Measurements from ENCODE around the gene PRKCZ. TPM values are rescaled to one million over a fixed set of nuclear protein-coding genes. Genes with fewer than 3 reads are reported as not detected.
A peak's percentile ranks its signal among the peaks of the same experiment; 100 is the strongest.

The PRKCZ gene
- total RNA-seq, 1 experiment from 2014 or later = 56.8 TPM

- H3K27ac ChIP-seq (ENCODE audit: low read length) = peak overlapping the region; percentile 15
- peaks cover 79% of the 10 kb centered on the region for H3K79me2 ChIP-seq (ENCODE audit: low read length)
- H2AFZ ChIP-seq (ENCODE audit: low read length) = no peak overlapping the region
- BruUV-seq (replicated peaks) = no TSS peak
- H3K9me2 ChIP-seq (replicated peaks; ENCODE audit: low read length) = no peaks in the 10 kb centered on the region
- H3K4me1 ChIP-seq (ENCODE audit: insufficient read depth, low read length) = peaks cover 37% of the 10 kb centered on the region
- POLR2A ChIA-PET (ENCODE audit: unreplicated experiment) = interaction anchor here (0.7 to 1.5 kb wide), 2 partner anchors 32 kb away, joined by 3 to 6 read pairs; no protein-coding TSS in a partner anchor
- H3F3A ChIP-seq (ENCODE audit: low read length, unreplicated experiment) = no peaks in the 10 kb centered on the region
- H3K9ac ChIP-seq (ENCODE audit: low read length) = peak overlapping the region; percentile 82
- H3K4me2 ChIP-seq (ENCODE audit: low read length) = peak overlapping the region; percentile 96
- ATAC-seq = peak; percentile 10
- peaks cover 72% of the 10 kb centered on the region for H4K20me1 ChIP-seq (ENCODE audit: low read length)
- H3K36me3 ChIP-seq (ENCODE audit: low read depth, low read length) = no peaks in the 10 kb centered on the region
- CTCF ChIA-PET = interaction anchor here (1.0 to 1.2 kb wide), 2 partner anchors 36 to 151 kb away, joined by 4 to 5 read pairs; partner anchors contain the start of gene FAAP20
- DNase-seq = peak; percentile 60
- TF ChIP-seq CTCF (conservative IDR thresholded peaks at IDR 0.05; ENCODE audit: low read depth, low read length) (no peak), EZH2 (IDR thresholded peaks at IDR 0.05; ENCODE audit: low read length, unreplicated experiment) (no peak), EZH2phosphoT487 (IDR thresholded peaks at IDR 0.05; ENCODE audit: borderline replicate concordance, low read length) (no peak)
- intact Hi-C loops (cut with micrococcal nuclease) = loop anchor here (5.0 kb wide), 1 partner anchor 34 kb away; no protein-coding TSS in a partner anchor
- peak overlapping the region; percentile 80 for H3K4me3 ChIP-seq (ENCODE audit: low read length)
- H3K9me3 ChIP-seq (ENCODE audit: low read length) = no peaks in the 10 kb centered on the region
- no peaks in the 10 kb centered on the region for H3K27me3 ChIP-seq (ENCODE audit: low read length)
These were observed 180.7 kb downstream of the PRKCZ start for GRCh38 chr1:2230781-2231531.

- TF ChIP-seq CTCF (conservative IDR thresholded peaks at IDR 0.05; ENCODE audit: low read depth, low read length) = no peak
- TF ChIP-seq EZH2phosphoT487 (IDR thresholded peaks at IDR 0.05; ENCODE audit: borderline replicate concordance, low read length) = no peak
- no peak for TF ChIP-seq EZH2 (IDR thresholded peaks at IDR 0.05; ENCODE audit: low read length, unreplicated experiment)
- ATAC-seq = peak; percentile 20
- peak overlapping the region; percentile 82 for H3K9ac ChIP-seq (ENCODE audit: low read length)
- H3K27me3 ChIP-seq (ENCODE audit: low read length) = no peaks in the 10 kb centered on the region
- peak overlapping the region; percentile 96 for H3K4me2 ChIP-seq (ENCODE audit: low read length)
- ChIA-PET POLR2A (ENCODE audit: unreplicated experiment) (interaction anchor here (0.5 to 1.5 kb wide), 2 partner anchors 33 to 295 kb away, joined by 6 to 11 read pairs; partner anchors contain the start of gene PANK4), CTCF (interaction anchor here (0.7 to 1.2 kb wide), 2 partner anchors 37 to 150 kb away, joined by 4 to 6 read pairs; partner anchors contain the start of gene FAAP20)
- peaks cover 76% of the 10 kb centered on the region for H4K20me1 ChIP-seq (ENCODE audit: low read length)
- H3K4me3 ChIP-seq (ENCODE audit: low read length) = peak overlapping the region; percentile 80
- no peaks in the 10 kb centered on the region for H3F3A ChIP-seq (ENCODE audit: low read length, unreplicated experiment)
- H3K4me1 ChIP-seq (ENCODE audit: insufficient read depth, low read length) = peaks cover 34% of the 10 kb centered on the region
- peak overlapping the region; percentile 15 for H3K27ac ChIP-seq (ENCODE audit: low read length)
- DNase-seq = peak; percentile 68
- H3K36me3 ChIP-seq (ENCODE audit: low read depth, low read length) = no peaks in the 10 kb centered on the region
- no peaks in the 10 kb centered on the region for H3K9me3 ChIP-seq (ENCODE audit: low read length)
- intact Hi-C loops (cut with micrococcal nuclease) = loop anchor here (5.0 kb wide), 1 partner anchor 34 kb away; no protein-coding TSS in a partner anchor
- no TSS peak for BruUV-seq (replicated peaks)
- H2AFZ ChIP-seq (ENCODE audit: low read length) = no peak overlapping the region
- H3K9me2 ChIP-seq (replicated peaks; ENCODE audit: low read length) = no peaks in the 10 kb centered on the region
- H3K79me2 ChIP-seq (ENCODE audit: low read length) = peaks cover 83% of the 10 kb centered on the region
These were observed 181.5 kb downstream of the PRKCZ start for GRCh38 chr1:2231532-2232254.

Measured in PC-3 (cell line).